ENCODE data around the gene PRPF39. TPM values are rescaled to one million over a fixed set of nuclear protein-coding genes. Genes with fewer than 3 reads are reported as not detected.

PRPF39 gene, protein sequence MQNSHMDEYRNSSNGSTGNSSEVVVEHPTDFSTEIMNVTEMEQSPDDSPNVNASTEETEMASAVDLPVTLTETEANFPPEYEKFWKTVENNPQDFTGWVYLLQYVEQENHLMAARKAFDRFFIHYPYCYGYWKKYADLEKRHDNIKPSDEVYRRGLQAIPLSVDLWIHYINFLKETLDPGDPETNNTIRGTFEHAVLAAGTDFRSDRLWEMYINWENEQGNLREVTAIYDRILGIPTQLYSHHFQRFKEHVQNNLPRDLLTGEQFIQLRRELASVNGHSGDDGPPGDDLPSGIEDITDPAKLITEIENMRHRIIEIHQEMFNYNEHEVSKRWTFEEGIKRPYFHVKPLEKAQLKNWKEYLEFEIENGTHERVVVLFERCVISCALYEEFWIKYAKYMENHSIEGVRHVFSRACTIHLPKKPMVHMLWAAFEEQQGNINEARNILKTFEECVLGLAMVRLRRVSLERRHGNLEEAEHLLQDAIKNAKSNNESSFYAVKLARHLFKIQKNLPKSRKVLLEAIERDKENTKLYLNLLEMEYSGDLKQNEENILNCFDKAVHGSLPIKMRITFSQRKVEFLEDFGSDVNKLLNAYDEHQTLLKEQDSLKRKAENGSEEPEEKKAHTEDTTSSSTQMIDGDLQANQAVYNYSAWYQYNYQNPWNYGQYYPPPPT
- 22.7 and 32.0 TPM in 2 replicates for total RNA-seq (2014; rRNA removed; shearing (Covaris generic))

GRCh38 chr14:45083976-45084722 is at the start of gene PRPF39:
TSS of gene PRPF39 (plus strand) at chr14:45084116. CDS start at chr14:45095240, 11,124 bp downstream.
- H3K27me3 ChIP-seq (ENCODE audit: control insufficient read depth, insufficient read depth, low read length): no peaks in the 10 kb centered on the region
- H3K36me3 ChIP-seq (replicated peaks; ENCODE audit: control insufficient read depth, insufficient read depth, low read length): no peaks in the 10 kb centered on the region
- DNase-seq: peak; percentile 97
- peak within 1 kb of the TSS; percentile 84 for H3K4me3 ChIP-seq (ENCODE audit: insufficient read depth, low read depth, low read length)

DNA sequence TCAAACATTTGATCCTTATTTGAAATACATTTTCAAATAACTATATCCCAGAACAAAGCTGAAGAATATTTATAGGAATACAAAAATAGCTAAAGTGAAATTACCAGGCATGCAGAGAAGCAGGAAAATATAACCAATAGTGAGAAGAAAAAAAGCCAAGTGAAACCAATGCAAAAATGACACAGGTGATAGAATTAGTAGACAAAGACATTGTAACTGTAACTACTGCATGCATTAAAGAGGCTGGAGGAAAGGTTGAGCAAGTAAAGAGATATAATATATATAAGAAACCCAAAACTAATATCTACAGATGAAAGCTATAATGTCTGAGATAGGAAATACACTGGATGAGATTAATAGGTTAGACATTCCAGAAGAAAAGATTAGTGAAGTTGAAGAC is 49.2 kb upstream of the PRPF39 start:
- no peak for DNase-seq
- Histone ChIP-seq H3K27me3 (ENCODE audit: control insufficient read depth, insufficient read depth, low read length) (no peaks in the 10 kb centered on the region), H3K4me3 (ENCODE audit: insufficient read depth, low read depth, low read length) (no peak overlapping the region), H3K36me3 (replicated peaks; ENCODE audit: control insufficient read depth, insufficient read depth, low read length) (peaks cover 8% of the 10 kb centered on the region)

GRCh38 chr14:45038256-45038655 is 45.7 kb upstream of the PRPF39 start:
- no peak for DNase-seq
- Histone ChIP-seq H3K27me3 (ENCODE audit: control insufficient read depth, insufficient read depth, low read length) (no peaks in the 10 kb centered on the region), H3K4me3 (ENCODE audit: insufficient read depth, low read depth, low read length) (no peak overlapping the region), H3K36me3 (replicated peaks; ENCODE audit: control insufficient read depth, insufficient read depth, low read length) (peaks cover 8% of the 10 kb centered on the region)

DNA sequence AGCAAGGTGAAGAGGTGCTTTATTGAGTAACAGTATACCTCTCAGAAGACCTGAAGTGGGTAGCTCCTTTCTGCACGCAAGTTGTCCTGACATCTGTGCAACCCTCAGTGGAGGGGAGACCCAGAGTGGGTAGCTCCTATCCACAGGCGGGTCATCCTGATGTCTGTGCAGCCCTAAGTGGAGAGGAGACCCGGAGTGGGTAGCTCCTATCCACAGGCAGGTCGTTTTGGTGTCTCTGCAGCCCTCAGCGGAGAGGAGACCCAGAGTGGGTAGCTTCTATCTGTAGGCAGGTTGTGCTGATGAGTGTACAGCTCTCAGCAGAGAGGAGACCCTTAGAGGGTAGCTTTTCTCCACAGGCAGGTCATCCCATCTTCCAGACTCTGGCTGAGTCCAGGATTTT is 45.1 kb upstream of the PRPF39 start:
- no peak for DNase-seq
- no peaks in the 10 kb centered on the region for H3K27me3 ChIP-seq (ENCODE audit: control insufficient read depth, insufficient read depth, low read length)
- H3K36me3 ChIP-seq (replicated peaks; ENCODE audit: control insufficient read depth, insufficient read depth, low read length): peaks cover 8% of the 10 kb centered on the region
- H3K4me3 ChIP-seq (ENCODE audit: insufficient read depth, low read depth, low read length): no peak overlapping the region

DNA sequence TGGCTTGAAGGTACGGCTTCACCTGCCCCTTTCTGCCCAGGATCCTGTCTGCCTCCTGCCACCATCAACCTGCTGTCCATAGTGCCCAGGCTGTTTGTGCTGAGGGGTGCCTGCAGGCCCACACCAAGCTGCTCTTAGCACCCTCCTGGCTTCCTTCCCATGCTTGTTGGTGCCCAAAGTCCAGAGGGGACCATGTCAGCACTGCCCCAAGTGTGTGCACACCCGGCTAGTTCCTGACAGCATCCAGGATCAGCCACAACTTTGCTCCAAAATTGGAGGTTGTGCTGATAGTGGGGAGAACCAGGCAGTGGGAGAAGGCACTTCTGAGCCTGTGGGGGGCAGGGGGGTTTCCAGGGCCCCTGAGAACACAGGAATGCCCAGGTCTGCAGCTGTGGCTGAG is 44.5 kb upstream of the PRPF39 start:
- Histone ChIP-seq H3K4me3 (ENCODE audit: insufficient read depth, low read depth, low read length) (no peak overlapping the region), H3K36me3 (replicated peaks; ENCODE audit: control insufficient read depth, insufficient read depth, low read length) (peaks cover 8% of the 10 kb centered on the region), H3K27me3 (ENCODE audit: control insufficient read depth, insufficient read depth, low read length) (no peaks in the 10 kb centered on the region)
- DNase-seq: no peak

- H3K27me3 ChIP-seq (ENCODE audit: control insufficient read depth, insufficient read depth, low read length): no peaks in the 10 kb centered on the region
- H3K36me3 ChIP-seq (replicated peaks; ENCODE audit: control insufficient read depth, insufficient read depth, low read length): peaks cover 8% of the 10 kb centered on the region
- H3K4me3 ChIP-seq (ENCODE audit: insufficient read depth, low read depth, low read length): no peak overlapping the region
- DNase-seq: no peak
Measured at GRCh38 chr14:45041641-45042040, 42.3 kb upstream of the PRPF39 start.

GRCh38 chr14:45044638-45045037 is 39.3 kb upstream of the PRPF39 start:
- no peak overlapping the region for H3K4me3 ChIP-seq (ENCODE audit: insufficient read depth, low read depth, low read length)
- no peak for DNase-seq
- H3K27me3 ChIP-seq (ENCODE audit: control insufficient read depth, insufficient read depth, low read length): no peaks in the 10 kb centered on the region
- H3K36me3 ChIP-seq (replicated peaks; ENCODE audit: control insufficient read depth, insufficient read depth, low read length): no peaks in the 10 kb centered on the region; the same call in 1 of the 2 replicates

DNA sequence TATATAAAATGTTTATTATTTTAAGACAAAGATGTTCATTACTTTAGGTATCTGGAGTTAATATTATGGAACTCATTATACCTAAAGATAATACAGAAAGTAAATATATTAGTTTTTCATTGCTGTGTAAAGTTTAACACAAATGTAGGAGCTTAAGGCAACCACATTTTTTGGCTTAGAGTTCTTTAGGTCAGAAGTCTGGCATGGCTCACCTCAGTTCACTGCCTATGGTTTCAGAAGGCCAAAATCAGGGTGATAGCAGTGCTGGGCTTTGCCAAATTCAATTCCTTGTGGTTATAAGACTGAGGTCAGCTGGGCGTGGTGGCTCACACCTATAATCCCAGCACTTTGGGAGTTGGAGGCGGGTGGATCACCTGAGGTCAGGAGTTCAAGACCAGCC is 35.5 kb upstream of the PRPF39 start:
- H3K36me3 ChIP-seq (replicated peaks; ENCODE audit: control insufficient read depth, insufficient read depth, low read length): no peaks in the 10 kb centered on the region; the same call in 1 of the 2 replicates
- no peak for DNase-seq
- H3K4me3 ChIP-seq (ENCODE audit: insufficient read depth, low read depth, low read length): no peak overlapping the region
- no peaks in the 10 kb centered on the region for H3K27me3 ChIP-seq (ENCODE audit: control insufficient read depth, insufficient read depth, low read length)

DNA sequence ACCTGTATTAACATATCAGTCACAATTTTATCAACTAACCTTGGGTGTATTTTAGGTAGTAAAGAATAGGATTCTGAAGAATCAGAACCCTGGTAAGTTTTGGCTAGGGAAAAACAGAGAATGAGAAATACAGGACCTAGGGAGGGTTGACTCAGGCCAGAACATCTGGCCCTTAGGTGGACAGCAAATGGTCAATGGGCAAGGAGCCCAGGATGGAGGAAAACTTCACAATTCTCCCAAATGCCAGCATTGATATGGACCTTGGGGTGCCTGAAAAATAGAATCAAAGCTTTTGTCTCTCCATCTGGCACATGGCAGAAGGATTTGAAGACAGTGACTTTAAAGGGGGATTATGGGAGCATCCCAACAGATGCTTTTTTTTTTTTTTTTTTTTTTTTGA is 32.7 kb upstream of the PRPF39 start:
- Histone ChIP-seq H3K36me3 (replicated peaks; ENCODE audit: control insufficient read depth, insufficient read depth, low read length) (no peaks in the 10 kb centered on the region; the same call in none of the 2 replicates), H3K4me3 (ENCODE audit: insufficient read depth, low read depth, low read length) (no peak overlapping the region), H3K27me3 (ENCODE audit: control insufficient read depth, insufficient read depth, low read length) (no peaks in the 10 kb centered on the region)
- DNase-seq: no peak

DNA sequence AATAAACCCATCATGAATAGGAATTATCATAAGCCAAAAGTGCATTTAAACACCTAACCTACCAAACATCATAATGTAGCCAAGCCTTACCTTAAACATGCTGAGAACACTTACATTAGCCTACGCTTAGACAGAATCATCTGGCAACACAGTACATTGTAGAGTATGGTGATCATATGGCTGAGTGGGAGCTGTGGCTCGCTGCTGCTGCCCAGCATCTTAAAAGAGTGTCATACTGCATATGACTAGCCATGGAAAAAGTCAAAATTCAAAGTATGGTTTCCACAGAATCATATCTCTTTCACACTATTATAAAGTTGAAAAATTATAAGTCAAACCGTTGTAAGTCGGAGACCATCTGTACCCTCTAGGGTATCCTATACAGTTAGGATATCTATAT is 32.0 kb upstream of the PRPF39 start:
- no peak overlapping the region for H3K4me3 ChIP-seq (ENCODE audit: insufficient read depth, low read depth, low read length)
- no peak for DNase-seq

DNA sequence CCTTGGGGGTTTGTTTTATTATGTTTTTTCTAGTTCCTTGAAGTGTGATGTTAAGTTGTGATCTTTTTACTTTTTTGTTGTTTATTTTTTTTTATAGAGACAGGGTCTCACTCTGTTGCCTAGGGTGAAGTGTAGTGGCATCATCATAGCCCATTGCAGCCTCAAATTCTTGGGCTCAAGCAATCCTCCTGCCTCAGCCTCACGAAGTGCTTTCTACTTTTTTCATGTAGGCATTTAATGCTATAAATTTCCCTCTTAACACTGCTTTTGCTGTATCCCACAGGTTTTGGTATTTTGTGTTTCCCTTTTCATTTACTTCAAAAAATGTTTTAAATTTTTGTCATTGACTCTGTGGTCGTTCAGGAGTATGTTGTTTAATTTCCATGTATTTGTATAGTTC is 26.6 kb upstream of the PRPF39 start:
- H3K27me3 ChIP-seq (ENCODE audit: control insufficient read depth, insufficient read depth, low read length): no peaks in the 10 kb centered on the region

More for the DNA sequence above, 32.0 kb upstream of the PRPF39 start:
- H3K27me3 ChIP-seq (ENCODE audit: control insufficient read depth, insufficient read depth, low read length): no peaks in the 10 kb centered on the region
- H3K36me3 ChIP-seq (replicated peaks; ENCODE audit: control insufficient read depth, insufficient read depth, low read length): no peaks in the 10 kb centered on the region; the same call in 1 of the 2 replicates

GRCh38 chr14:45057881-45058364 is 26.0 kb upstream of the PRPF39 start:
- H3K4me3 ChIP-seq (ENCODE audit: insufficient read depth, low read depth, low read length): no peak overlapping the region
- no peak for DNase-seq
- H3K36me3 ChIP-seq (replicated peaks; ENCODE audit: control insufficient read depth, insufficient read depth, low read length): no peaks in the 10 kb centered on the region; the same call in 1 of the 2 replicates
- no peaks in the 10 kb centered on the region for H3K27me3 ChIP-seq (ENCODE audit: control insufficient read depth, insufficient read depth, low read length)

More for the DNA sequence above, 26.6 kb upstream of the PRPF39 start:
- no peak for DNase-seq
- H3K36me3 ChIP-seq (replicated peaks; ENCODE audit: control insufficient read depth, insufficient read depth, low read length): no peaks in the 10 kb centered on the region; the same call in 1 of the 2 replicates
- no peak overlapping the region for H3K4me3 ChIP-seq (ENCODE audit: insufficient read depth, low read depth, low read length)

GRCh38 chr14:45060551-45060950 is 23.4 kb upstream of the PRPF39 start:
- no peaks in the 10 kb centered on the region for H3K36me3 ChIP-seq (replicated peaks; ENCODE audit: control insufficient read depth, insufficient read depth, low read length)
- H3K4me3 ChIP-seq (ENCODE audit: insufficient read depth, low read depth, low read length): no peak overlapping the region
- no peak for DNase-seq
- H3K27me3 ChIP-seq (ENCODE audit: control insufficient read depth, insufficient read depth, low read length): no peaks in the 10 kb centered on the region

DNA sequence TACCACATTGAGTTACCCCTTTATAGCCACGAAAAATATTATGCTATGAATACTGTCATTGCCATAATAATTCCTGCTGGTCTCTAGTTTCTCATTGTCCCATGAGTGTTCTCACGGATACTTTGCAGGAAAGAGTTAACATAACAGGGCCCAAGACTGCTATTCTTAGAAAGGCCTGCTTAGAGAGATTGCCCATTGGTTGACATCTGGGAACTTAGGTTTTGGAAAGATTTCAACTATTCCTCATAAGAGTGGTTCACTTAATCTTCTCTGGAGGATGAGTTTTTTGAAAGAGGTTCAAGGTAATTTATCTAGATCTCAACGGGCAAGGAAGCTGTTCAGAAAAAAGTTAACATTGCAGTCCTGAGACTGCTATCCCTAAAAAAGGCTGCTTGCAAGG is 18.4 kb upstream of the PRPF39 start:
- no peaks in the 10 kb centered on the region for H3K27me3 ChIP-seq (ENCODE audit: control insufficient read depth, insufficient read depth, low read length)
- no peak overlapping the region for H3K4me3 ChIP-seq (ENCODE audit: insufficient read depth, low read depth, low read length)
- no peak for DNase-seq
- no peaks in the 10 kb centered on the region for H3K36me3 ChIP-seq (replicated peaks; ENCODE audit: control insufficient read depth, insufficient read depth, low read length)

All from H7 (cell line).